SJCRH30 (cell line): Measurements from ENCODE around the gene PTGS1. TPM values are rescaled to one million over a fixed set of nuclear protein-coding genes. Genes with fewer than 3 reads are reported as not detected.

Experiments
- DNase-seq, 2 experiments: peaks; one replicate each; pipeline ENCODE4 v3.0.0-alpha.2; 2015 to 2020
- H3K27ac ChIP-seq: fragments of 250-450 bp; sonication (Bioruptor Pico); 2 replicates; pipeline ENCODE4 v1.5.1; 2020; ENCODE audit warnings: mild to moderate bottlenecking, moderate library complexity
- H3K27me3 ChIP-seq: fragments of 250-450 bp; sonication (Bioruptor Pico); 2 replicates; pipeline ENCODE4 v1.5.1; 2020; ENCODE audit warnings: mild to moderate bottlenecking, moderate library complexity
- H3K36me3 ChIP-seq: fragments of 250-450 bp; sonication (Bioruptor Pico); 2 replicates; pipeline ENCODE4 v1.5.1; 2020; ENCODE audit warnings: mild to moderate bottlenecking, moderate library complexity
- H3K4me1 ChIP-seq: fragments of 250-450 bp; sonication (Bioruptor Pico); 2 replicates; pipeline ENCODE4 v1.5.1; 2020; ENCODE audit warnings: mild to moderate bottlenecking, moderate library complexity
- H3K4me3 ChIP-seq: fragments of 250-450 bp; sonication (Bioruptor Pico); 2 replicates; pipeline ENCODE4 v1.5.1; 2020; ENCODE audit warnings: mild to moderate bottlenecking, moderate library complexity
- H3K9me3 ChIP-seq: fragments of 250-450 bp; sonication (Bioruptor Pico); replicated peaks from 2 replicates; pipeline ENCODE4 v1.5.1; 2020; ENCODE audit warnings: mild to moderate bottlenecking, moderate library complexity
- total RNA-seq: library from RNA; depleted of rRNA; stranded (reverse); fragments of >200 nt; shearing (Covaris generic); gene quantifications from 2 replicates; pipeline ENCODE4 v1.2.3, GENCODE V29; 2014; rRNA removed

The PTGS1 gene
- total RNA-seq, 1 experiment from 2014 or later = 0.85 TPM

GRCh38 chr9:122418016-122418415, 47.2 kb downstream of the PTGS1 start:
- H3K9me3 ChIP-seq = peaks cover 12% of the 10 kb centered on the region; the same call in 1 of the 2 replicates
- H3K27me3 ChIP-seq = no peaks in the 10 kb centered on the region
- H3K4me3 ChIP-seq = no peak overlapping the region
- no peak overlapping the region for H3K27ac ChIP-seq
- H3K4me1 ChIP-seq = no peaks in the 10 kb centered on the region
- DNase-seq = no peak
- H3K36me3 ChIP-seq = no peaks in the 10 kb centered on the region

DNA sequence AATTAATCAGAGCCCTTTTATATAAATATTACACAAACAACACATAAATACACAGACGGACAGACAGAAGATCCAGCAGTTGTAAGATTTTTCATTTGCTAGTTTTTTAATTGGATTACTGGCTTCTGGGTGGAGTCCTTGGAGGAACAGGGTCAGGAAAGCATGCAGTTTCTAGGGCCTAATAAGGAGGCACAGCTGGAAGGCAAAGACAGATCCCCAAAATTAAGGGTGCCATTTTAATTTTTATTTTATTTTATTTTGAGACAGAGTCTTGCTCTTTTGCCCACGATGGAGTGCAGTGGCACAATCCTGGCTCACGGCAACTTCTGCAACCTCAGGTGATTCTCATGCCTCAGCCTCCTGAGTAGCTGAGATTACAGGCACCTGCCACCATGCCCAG, 49.5 kb downstream of the PTGS1 start:
- no peaks in the 10 kb centered on the region for H3K27me3 ChIP-seq
- H3K9me3 ChIP-seq = peaks cover 8% of the 10 kb centered on the region; the same call in 1 of the 2 replicates
- H3K4me1 ChIP-seq = no peaks in the 10 kb centered on the region
- no peak for DNase-seq
- H3K27ac ChIP-seq = no peak overlapping the region
- no peaks in the 10 kb centered on the region for H3K36me3 ChIP-seq
- no peak overlapping the region for H3K4me3 ChIP-seq

GRCh38 chr9:122425087-122425486, 54.3 kb downstream of the PTGS1 start:
- H3K9me3 ChIP-seq = peaks cover 6% of the 10 kb centered on the region; the same call in 1 of the 2 replicates
- DNase-seq = no peak
- H3K4me3 ChIP-seq = no peak overlapping the region
- no peaks in the 10 kb centered on the region for H3K36me3 ChIP-seq
- H3K27me3 ChIP-seq = no peaks in the 10 kb centered on the region
- H3K27ac ChIP-seq = no peak overlapping the region
- H3K4me1 ChIP-seq = no peaks in the 10 kb centered on the region

GRCh38 chr9:122426723-122427122, 55.9 kb downstream of the PTGS1 start:
- H3K36me3 ChIP-seq = no peaks in the 10 kb centered on the region
- H3K9me3 ChIP-seq = 0 out of 2 replicates have a peak, but pooled peaks cover 3% of the 10 kb centered on the region
- DNase-seq = no peak
- no peak overlapping the region for H3K4me3 ChIP-seq
- H3K4me1 ChIP-seq = no peaks in the 10 kb centered on the region
- H3K27me3 ChIP-seq = no peaks in the 10 kb centered on the region
- H3K27ac ChIP-seq = no peak overlapping the region

- no peak for DNase-seq
- Histone ChIP-seq H3K9me3 (peaks cover 8% of the 10 kb centered on the region), H3K36me3 (no peaks in the 10 kb centered on the region), H3K4me1 (no peaks in the 10 kb centered on the region), H3K4me3 (no peak overlapping the region), H3K27me3 (no peaks in the 10 kb centered on the region), H3K27ac (no peak overlapping the region)
These were observed 71.7 kb downstream of the PTGS1 start for GRCh38 chr9:122442568-122442967.

DNA sequence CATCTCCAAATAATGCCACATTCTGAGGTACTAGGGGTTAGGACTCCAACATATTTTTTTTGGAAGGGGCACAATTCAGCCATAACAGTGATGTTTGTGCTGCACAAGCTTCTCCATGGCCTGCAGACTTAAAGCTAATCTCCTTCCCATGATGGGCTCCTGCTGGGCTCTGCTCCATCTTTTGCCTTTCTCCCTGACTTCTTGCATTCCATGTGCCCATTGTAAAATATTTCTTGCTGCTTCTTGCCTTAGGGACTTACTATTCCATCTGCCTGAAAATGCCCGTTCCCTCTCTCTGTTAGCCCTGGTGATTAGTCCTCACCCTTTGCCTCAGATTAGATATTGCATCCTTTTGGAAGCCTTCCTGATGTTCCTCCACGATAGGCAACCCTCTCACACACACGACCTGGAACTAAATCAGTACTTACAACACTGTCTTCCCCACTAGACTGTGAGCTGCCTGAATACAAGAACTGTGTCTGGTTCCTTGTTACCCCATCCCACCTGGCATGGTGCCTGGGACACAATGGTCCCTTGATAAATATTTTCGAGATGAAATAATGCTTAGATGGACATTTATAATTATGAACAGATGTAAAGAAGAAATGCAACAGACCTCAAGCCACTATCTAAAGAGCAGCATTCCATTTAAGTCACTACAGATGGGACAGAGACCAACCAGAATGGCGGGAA, 73.4 kb downstream of the PTGS1 start:
- DNase-seq = no peak
- H3K27ac ChIP-seq = no peak overlapping the region
- H3K4me1 ChIP-seq = no peaks in the 10 kb centered on the region

More for the DNA sequence above, 73.4 kb downstream of the PTGS1 start:
- H3K36me3 ChIP-seq = no peaks in the 10 kb centered on the region
- peaks cover 8% of the 10 kb centered on the region for H3K9me3 ChIP-seq
- H3K27me3 ChIP-seq = no peaks in the 10 kb centered on the region
- no peak overlapping the region for H3K4me3 ChIP-seq

Other genes starting within 250 kb of the PTGS1 start
- gene NDUFA8, start 211.2 kb upstream of the PTGS1 start, total RNA-seq = 96.1 and 98.8 TPM in 2 replicates
- gene MORN5, start 211.1 kb upstream of the PTGS1 start, total RNA-seq = not detected in 2 replicates
- 6.1 and 6.3 TPM in 2 replicates for gene LHX6, start 142.1 kb upstream of the PTGS1 start, total RNA-seq
- 23.9 and 29.4 TPM in 2 replicates for gene RBM18, start 106.2 kb upstream of the PTGS1 start, total RNA-seq
- gene MRRF, start 106.1 kb upstream of the PTGS1 start, total RNA-seq = 68.0 and 72.0 TPM in 2 replicates
- not detected in 2 replicates for gene OR1J1, start 106.9 kb downstream of the PTGS1 start, total RNA-seq
- gene OR1J2, start 139.8 kb downstream of the PTGS1 start, total RNA-seq = not detected in 2 replicates
- not detected in 2 replicates for gene OR1J4, start 148.1 kb downstream of the PTGS1 start, total RNA-seq
- not detected in 2 replicates for gene OR1N1, start 156.3 kb downstream of the PTGS1 start, total RNA-seq
- gene OR1N2, start 182.1 kb downstream of the PTGS1 start, total RNA-seq = not detected in 2 replicates
- gene OR1L8, start 212.4 kb downstream of the PTGS1 start, total RNA-seq = not detected in 2 replicates
- not detected in 2 replicates for gene OR1Q1, start 243.7 kb downstream of the PTGS1 start, total RNA-seq